Measurements from ENCODE around the gene PLD2.
"Not testable (repeated sequence)": the region's sequence is repeated elsewhere in the genome, so short reads cannot be mapped to it uniquely, and the experiment has no call there.

PLD2 gene

GRCh38 chr17:4832829-4833177 is 25.9 kb downstream of the PLD2 start:
- POLR2A ChIA-PET, result interaction anchor here (1.0 to 2.4 kb wide), 2 partner anchors 26 to 43 kb away, joined by 3 to 9 read pairs; partner anchors contain the start of gene PLD2
- H3K27ac ChIP-seq (ENCODE audit: extremely low read depth, low read depth, low read length), result peak overlapping the region; percentile 81
- CTCF ChIA-PET, result not testable (repeated sequence)

GRCh38 chr17:4833178-4833940 is 26.4 kb downstream of the PLD2 start, which contains the start of gene MINK1:
TSS of gene MINK1 (plus strand) at chr17:4833340. CDS start at chr17:4833584, 244 bp downstream.
- Histone ChIP-seq H3K36me3 (ENCODE audit: control insufficient read depth in 2 of 2, insufficient read depth in 1 of 2, low read length in 2 of 2) (peaks cover 0 to 5% of the 10 kb centered on the region in 2 experiments; a peak in 1 of 3 replicates), H3K27ac (ENCODE audit: extremely low read depth, low read depth, low read length) (peak within 1 kb of the TSS; percentile 81), H3K4me1 (ENCODE audit: control insufficient read depth, insufficient read depth, low read length) (peaks cover 14% of the 10 kb centered on the region), H3K9me3 (ENCODE audit: control insufficient read depth, insufficient read depth, low read depth, low read length) (no peaks in the 10 kb centered on the region), H3K4me3 (ENCODE audit: low read depth, low read length) (peak within 1 kb of the TSS; percentile 90)
- ChIA-PET POLR2A (interaction anchor here (0.9 to 2.4 kb wide), 4 partner anchors 10 to 43 kb away, joined by 3 to 9 read pairs (median 5); partner anchors contain the start of gene PLD2), CTCF (interaction anchor here (0.6 to 1.1 kb wide), 2 partner anchors 57 to 197 kb away, joined by 4 read pairs; no protein-coding TSS in a partner anchor)
- TF ChIP-seq TCF7L2 (IDR thresholded peaks at IDR 0.05; ENCODE audit: borderline replicate concordance, low read depth, low read length) (no peak), ZNF768 (tag by site-specific recombination; IDR thresholded peaks at IDR 0.05) (no peak), KLF9 (tag by site-specific recombination; IDR thresholded peaks at IDR 0.05; ENCODE audit: low read depth) (peak; percentile 74; the same call in 1 of the 2 replicates), ZSCAN18 (tag by site-specific recombination; IDR thresholded peaks at IDR 0.05) (no peak), GFI1B (tag by site-specific recombination; IDR thresholded peaks at IDR 0.05) (no peak), ZNF549 (tag by site-specific recombination; IDR thresholded peaks at IDR 0.05) (no peak), ZNF274 (IDR thresholded peaks at IDR 0.05; ENCODE audit: low read length) (no peak), ZNF274 (tag by site-specific recombination; IDR thresholded peaks at IDR 0.05; ENCODE audit: borderline replicate concordance) (no peak)
- TF ChIP-seq, protein P1, sequence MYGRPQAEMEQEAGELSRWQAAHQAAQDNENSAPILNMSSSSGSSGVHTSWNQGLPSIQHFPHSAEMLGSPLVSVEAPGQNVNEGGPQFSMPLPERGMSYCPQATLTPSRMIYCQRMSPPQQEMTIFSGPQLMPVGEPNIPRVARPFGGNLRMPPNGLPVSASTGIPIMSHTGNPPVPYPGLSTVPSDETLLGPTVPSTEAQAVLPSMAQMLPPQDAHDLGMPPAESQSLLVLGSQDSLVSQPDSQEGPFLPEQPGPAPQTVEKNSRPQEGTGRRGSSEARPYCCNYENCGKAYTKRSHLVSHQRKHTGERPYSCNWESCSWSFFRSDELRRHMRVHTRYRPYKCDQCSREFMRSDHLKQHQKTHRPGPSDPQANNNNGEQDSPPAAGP (tag by site-specific recombination; IDR thresholded peaks at IDR 0.05), result peak; percentile 84

More at GRCh38 chr17:4832829-4833177, 25.9 kb downstream of the PLD2 start:
- Histone ChIP-seq H3K4me1 (ENCODE audit: control insufficient read depth, insufficient read depth, low read length) (peaks cover 11% of the 10 kb centered on the region), H3K4me3 (ENCODE audit: low read depth, low read length) (peak overlapping the region; percentile 90)
- TF ChIP-seq, protein P2, sequence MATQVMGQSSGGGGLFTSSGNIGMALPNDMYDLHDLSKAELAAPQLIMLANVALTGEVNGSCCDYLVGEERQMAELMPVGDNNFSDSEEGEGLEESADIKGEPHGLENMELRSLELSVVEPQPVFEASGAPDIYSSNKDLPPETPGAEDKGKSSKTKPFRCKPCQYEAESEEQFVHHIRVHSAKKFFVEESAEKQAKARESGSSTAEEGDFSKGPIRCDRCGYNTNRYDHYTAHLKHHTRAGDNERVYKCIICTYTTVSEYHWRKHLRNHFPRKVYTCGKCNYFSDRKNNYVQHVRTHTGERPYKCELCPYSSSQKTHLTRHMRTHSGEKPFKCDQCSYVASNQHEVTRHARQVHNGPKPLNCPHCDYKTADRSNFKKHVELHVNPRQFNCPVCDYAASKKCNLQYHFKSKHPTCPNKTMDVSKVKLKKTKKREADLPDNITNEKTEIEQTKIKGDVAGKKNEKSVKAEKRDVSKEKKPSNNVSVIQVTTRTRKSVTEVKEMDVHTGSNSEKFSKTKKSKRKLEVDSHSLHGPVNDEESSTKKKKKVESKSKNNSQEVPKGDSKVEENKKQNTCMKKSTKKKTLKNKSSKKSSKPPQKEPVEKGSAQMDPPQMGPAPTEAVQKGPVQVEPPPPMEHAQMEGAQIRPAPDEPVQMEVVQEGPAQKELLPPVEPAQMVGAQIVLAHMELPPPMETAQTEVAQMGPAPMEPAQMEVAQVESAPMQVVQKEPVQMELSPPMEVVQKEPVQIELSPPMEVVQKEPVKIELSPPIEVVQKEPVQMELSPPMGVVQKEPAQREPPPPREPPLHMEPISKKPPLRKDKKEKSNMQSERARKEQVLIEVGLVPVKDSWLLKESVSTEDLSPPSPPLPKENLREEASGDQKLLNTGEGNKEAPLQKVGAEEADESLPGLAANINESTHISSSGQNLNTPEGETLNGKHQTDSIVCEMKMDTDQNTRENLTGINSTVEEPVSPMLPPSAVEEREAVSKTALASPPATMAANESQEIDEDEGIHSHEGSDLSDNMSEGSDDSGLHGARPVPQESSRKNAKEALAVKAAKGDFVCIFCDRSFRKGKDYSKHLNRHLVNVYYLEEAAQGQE (tag by site-specific recombination; IDR thresholded peaks at IDR 0.05), result peak; percentile 30; the same call in 1 of the 2 replicates
- TF ChIP-seq, protein P3, sequence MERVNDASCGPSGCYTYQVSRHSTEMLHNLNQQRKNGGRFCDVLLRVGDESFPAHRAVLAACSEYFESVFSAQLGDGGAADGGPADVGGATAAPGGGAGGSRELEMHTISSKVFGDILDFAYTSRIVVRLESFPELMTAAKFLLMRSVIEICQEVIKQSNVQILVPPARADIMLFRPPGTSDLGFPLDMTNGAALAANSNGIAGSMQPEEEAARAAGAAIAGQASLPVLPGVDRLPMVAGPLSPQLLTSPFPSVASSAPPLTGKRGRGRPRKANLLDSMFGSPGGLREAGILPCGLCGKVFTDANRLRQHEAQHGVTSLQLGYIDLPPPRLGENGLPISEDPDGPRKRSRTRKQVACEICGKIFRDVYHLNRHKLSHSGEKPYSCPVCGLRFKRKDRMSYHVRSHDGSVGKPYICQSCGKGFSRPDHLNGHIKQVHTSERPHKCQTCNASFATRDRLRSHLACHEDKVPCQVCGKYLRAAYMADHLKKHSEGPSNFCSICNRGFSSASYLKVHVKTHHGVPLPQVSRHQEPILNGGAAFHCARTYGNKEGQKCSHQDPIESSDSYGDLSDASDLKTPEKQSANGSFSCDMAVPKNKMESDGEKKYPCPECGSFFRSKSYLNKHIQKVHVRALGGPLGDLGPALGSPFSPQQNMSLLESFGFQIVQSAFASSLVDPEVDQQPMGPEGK (tag by site-specific recombination; IDR thresholded peaks at IDR 0.05), result peak; percentile 54
- TF ChIP-seq KLF16 (tag by site-specific recombination; IDR thresholded peaks at IDR 0.05) (peak; percentile 91), ZNF335 (tag by site-specific recombination; conservative IDR thresholded peaks at IDR 0.05) (peak; percentile 96), EGR2 (tag by site-specific recombination; IDR thresholded peaks at IDR 0.05; ENCODE audit: low read depth) (peak; percentile 99), ZBTB8A (tag by site-specific recombination; IDR thresholded peaks at IDR 0.05) (peak; percentile 92), KLF9 (tag by site-specific recombination; IDR thresholded peaks at IDR 0.05; ENCODE audit: low read depth) (peak; percentile 94), SP2 (tag by site-specific recombination; IDR thresholded peaks at IDR 0.05) (peak; percentile 70), KLF1 (tag by site-specific recombination; IDR thresholded peaks at IDR 0.05) (peak; percentile 57), ZNF362 (tag by site-specific recombination; IDR thresholded peaks at IDR 0.05) (0 out of 2 replicates have a peak, but pooled peaks have one; percentile 45), ZNF366 (tag by site-specific recombination; conservative IDR thresholded peaks at IDR 0.05) (peak; percentile 92), ZFHX2 (tag by site-specific recombination; conservative IDR thresholded peaks at IDR 0.05) (peak; percentile 99), PRDM1 (tag by site-specific recombination; IDR thresholded peaks at IDR 0.05) (peak; percentile 96), SP3 (tag by site-specific recombination; IDR thresholded peaks at IDR 0.05) (peak; percentile 71), KLF8 (tag by site-specific recombination; IDR thresholded peaks at IDR 0.05) (peak; percentile 20; the same call in 1 of the 2 replicates)
- TF ChIP-seq, protein P4, sequence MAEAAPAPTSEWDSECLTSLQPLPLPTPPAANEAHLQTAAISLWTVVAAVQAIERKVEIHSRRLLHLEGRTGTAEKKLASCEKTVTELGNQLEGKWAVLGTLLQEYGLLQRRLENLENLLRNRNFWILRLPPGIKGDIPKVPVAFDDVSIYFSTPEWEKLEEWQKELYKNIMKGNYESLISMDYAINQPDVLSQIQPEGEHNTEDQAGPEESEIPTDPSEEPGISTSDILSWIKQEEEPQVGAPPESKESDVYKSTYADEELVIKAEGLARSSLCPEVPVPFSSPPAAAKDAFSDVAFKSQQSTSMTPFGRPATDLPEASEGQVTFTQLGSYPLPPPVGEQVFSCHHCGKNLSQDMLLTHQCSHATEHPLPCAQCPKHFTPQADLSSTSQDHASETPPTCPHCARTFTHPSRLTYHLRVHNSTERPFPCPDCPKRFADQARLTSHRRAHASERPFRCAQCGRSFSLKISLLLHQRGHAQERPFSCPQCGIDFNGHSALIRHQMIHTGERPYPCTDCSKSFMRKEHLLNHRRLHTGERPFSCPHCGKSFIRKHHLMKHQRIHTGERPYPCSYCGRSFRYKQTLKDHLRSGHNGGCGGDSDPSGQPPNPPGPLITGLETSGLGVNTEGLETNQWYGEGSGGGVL (tag by site-specific recombination; IDR thresholded peaks at IDR 0.05), result peak; percentile 19; the same call in 1 of the 2 replicates
- H3K9me3 ChIP-seq (ENCODE audit: control insufficient read depth, insufficient read depth, low read depth, low read length); H3K36me3 ChIP-seq (ENCODE audit: control insufficient read depth in 2 of 2, insufficient read depth in 1 of 2, low read length in 2 of 2): not testable (repeated sequence)

Measured in HEK293 (cell line).